Hematopoietic multipotent progenitor cell treated with erythropoietin and hydrocortisone succinate and interleukin-3 and kit ligand, for 15 days (in vitro differentiated cells): Measurements from ENCODE around the gene HOXA4.

Experiments used
- DNase-seq: peaks from one replicate; pipeline ENCODE4 v3.0.0-alpha.2; 2015; ENCODE audit warnings: low spot score

Gene HOXA4

DNA sequence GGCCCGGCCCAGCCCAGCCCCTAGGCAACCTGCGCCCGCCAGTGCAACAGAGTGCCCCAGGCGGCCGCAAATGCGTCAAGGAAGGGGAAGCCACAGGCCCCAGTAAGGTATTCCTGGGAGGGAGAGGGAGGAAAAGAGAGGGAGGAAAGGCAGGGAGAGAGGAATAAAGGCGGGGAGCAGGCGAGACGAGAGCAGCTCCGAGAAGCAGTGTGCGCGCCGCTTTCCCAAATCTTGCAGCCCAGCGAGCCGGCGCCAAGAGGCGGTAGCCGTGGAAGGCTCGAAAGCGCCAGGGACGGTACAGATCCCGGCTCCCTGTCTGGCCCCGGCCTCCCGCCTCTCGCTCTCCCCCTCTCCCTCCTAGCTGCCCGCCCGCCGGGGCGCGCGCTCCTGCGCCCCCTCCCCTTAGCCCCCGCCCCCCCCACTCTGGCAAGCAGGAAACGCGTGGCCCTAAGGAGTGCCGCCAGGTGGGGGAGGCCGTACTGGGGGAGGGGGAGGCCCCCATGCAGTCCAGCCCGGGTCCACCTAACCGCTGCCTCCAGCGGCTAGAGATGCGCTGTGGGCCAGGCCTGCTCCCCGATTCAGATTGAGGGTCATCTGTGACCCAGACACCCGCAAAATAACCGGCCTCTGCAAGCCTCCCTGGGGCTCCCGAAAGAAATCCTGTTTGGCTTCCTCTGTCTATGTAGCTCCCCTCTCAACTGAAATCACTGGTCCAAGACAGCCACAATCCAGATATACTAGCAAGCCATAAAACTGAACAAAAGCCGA is 39.3 kb upstream of the HOXA4 start:
- DNase-seq: no peak

DNA sequence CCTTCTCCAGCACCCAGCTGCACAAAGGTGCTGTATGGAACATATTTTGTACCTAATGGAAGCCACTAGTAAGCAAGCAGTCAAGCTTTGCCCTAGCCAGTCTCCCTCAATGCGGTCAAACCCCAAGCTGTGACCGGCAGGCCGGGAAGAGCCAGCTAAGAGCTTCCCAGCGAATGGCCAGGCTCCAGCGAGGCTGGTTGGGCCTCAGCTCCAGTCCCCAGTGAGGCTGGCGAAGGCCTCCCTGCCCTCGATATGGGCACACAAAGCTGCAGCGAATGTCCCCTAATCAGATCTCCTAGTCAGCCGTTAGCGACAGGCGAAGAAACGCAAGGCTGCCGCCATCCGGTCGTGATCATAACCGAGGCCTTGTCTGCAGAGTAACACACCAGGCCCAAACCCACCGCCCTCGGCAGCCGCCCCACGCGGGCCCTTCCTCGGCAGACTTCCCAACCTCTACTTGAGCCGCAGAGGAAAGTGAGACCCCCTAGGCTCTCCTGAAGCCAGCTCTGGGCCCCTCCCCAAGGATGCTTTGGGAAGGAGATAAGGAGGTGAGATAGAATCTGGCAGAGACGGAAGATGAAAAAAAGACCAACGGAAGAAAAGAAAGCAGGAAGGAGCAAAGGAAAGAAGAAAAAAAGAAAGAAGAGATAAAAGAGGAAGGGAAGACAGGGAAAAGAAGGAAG is 37.8 kb upstream of the HOXA4 start:
- DNase-seq: no peak

GRCh38 chr7:27167916-27168264 is 37.3 kb upstream of the HOXA4 start:
- no peak for DNase-seq

DNA sequence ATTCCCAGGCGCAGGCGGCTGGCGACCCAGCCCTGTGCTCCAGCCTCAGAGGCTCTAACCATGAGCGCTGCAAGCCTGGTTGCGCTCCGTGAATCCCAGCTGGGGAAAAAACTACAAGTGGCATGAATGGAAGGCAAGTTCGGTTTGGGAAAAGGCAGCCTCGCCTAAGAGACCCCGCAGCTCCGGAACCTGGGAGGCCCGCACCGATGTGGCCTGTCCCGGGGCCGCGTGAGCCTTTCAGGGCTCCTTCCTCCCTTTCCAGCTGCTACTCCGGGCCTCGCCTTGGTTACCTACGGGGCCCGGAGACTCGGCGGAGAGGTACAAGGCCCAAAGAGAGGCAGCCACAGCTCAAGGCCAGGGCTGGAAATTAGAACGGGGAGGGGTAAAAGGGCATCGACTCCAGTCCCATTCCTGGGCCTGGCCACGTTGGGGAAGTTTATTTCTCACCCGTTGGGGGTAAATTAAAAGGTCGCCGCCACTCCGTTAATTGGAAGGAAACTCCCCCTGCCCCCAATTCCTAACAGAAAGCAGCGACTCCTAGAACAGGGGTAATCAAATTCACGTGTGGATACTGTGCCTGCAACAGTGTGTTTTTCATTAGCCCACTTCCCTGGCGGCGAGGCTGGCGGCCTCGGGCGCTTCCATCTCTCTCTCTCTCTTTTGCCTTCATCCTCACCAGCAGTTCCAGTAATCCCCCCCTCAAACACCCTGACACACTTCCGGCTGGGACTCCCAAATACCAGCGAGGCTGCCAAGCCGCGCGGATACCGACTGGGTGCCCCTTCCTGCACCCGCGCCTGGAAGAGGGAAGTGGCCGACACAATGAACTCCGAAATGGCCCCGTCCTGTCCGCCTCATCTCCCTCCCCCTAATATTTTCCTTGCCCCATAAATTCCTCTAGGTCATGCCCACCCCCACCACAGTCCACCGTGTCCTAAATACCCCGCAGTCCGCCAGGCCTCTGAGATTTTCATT is 36.3 kb upstream of the HOXA4 start:
- DNase-seq: no peak

GRCh38 chr7:27165996-27166530 is 35.5 kb upstream of the HOXA4 start:
- no peak for DNase-seq

- no peak for DNase-seq
These were observed 34.8 kb upstream of the HOXA4 start, which contains the start of gene HOXA9 for GRCh38 chr7:27165089-27165995. Gene HOXA9, minus strand, starts transcription at chr7:27165537. Its CDS starts 80 bp downstream, at chr7:27165457.

GRCh38 chr7:27164367-27165088 is 34.0 kb upstream of the HOXA4 start:
- DNase-seq: no peak

DNA sequence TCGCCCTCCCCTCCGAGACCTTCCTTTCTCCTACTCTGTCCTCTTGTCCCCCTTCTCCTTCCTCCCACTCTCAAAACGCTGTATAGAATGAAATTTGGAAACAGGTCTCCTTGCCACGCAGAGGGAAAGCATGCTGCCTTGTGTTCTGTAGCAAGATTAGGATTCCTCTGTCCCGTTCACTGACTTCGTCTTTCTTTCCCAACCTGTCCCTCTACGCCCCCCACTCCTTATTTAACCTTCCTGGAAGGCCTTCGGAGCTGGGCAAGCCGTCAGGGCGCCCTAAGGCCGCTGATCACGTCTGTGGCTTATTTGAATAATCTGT is 33.4 kb upstream of the HOXA4 start:
- no peak for DNase-seq

GRCh38 chr7:27163288-27164044 is 32.9 kb upstream of the HOXA4 start:
- DNase-seq: no peak

GRCh38 chr7:27162561-27163287 is 32.2 kb upstream of the HOXA4 start:
- no peak for DNase-seq

- no peak for DNase-seq
These were observed 31.4 kb upstream of the HOXA4 start for GRCh38 chr7:27161721-27162560.

DNA sequence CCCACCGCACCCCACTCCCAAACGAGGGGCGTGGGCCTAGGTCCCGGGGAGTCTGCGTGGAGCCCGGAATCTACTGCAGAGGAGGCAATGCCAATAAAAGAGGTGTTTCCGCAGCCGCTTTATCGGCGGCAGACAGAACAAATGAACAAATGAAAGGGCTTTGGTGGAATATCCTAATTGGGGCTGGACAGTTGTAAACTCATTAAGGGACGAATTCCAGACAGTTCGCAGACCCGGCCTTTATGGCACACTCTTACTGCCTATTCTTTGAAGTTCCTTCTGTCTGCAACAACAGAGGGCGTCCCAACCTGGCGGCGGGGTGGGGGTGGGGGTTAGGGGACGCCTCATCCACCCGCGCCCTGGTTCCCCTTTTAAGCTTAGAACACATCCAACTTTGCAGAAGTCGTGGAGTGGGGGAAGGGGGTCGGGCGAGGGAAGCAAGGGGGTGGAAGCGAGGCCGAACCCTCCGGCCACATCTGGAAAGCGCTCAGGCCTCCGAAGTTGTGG is 30.7 kb upstream of the HOXA4 start:
- DNase-seq: no peak

DNA sequence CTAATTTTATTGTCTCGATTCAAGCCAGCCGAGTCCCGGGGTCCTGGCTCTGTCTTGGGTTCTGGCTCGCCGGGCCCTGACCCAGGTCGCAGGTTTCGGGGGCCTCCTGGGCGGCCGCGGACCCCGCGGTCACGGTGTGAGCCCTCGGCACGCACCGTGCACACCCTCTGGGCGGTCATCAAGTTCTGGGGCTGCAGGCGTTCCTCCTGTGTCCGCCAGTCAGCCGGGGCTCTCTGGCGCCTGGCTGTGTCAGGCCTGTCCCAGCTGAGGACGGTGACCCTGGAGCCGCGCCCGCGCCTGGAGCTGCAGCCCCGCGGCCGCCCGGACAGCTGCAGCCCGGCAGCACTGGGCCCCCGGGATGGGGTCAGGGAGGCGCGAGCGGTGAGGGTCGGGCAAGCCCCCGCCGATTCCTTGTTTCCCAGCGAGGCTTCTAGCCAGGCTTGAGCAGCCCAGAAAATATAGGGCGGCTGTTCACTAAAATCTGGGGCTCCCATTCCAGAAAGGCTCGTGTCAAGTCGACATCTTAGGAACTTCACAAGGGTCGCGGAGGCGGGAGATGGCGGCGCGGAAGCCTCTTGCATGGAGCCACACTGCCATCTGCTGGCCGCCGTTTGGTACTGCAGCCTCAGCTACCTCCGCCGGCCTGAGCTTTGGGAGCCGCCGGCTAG is 30.1 kb upstream of the HOXA4 start:
- DNase-seq: peak; percentile 65

DNA sequence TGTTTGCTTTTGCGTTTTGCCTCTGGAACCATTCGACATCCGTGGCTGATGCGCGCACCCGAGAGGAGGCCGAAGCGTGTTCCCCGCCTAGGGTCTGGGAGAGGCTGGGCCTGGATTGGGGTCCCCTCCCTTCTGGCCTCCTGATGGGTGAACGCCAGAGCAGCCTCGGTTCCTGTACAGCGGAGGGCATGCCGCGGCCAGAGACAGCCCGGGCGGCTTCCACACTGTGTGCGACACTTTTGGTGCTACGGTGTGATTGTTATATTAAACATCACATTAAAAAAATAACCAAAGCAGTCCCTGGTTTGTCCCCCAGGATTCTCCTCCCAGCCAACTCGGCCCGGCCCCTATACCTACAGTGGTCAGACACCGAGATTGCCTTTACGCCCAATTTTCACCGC is 29.6 kb upstream of the HOXA4 start:
- no peak for DNase-seq

DNA sequence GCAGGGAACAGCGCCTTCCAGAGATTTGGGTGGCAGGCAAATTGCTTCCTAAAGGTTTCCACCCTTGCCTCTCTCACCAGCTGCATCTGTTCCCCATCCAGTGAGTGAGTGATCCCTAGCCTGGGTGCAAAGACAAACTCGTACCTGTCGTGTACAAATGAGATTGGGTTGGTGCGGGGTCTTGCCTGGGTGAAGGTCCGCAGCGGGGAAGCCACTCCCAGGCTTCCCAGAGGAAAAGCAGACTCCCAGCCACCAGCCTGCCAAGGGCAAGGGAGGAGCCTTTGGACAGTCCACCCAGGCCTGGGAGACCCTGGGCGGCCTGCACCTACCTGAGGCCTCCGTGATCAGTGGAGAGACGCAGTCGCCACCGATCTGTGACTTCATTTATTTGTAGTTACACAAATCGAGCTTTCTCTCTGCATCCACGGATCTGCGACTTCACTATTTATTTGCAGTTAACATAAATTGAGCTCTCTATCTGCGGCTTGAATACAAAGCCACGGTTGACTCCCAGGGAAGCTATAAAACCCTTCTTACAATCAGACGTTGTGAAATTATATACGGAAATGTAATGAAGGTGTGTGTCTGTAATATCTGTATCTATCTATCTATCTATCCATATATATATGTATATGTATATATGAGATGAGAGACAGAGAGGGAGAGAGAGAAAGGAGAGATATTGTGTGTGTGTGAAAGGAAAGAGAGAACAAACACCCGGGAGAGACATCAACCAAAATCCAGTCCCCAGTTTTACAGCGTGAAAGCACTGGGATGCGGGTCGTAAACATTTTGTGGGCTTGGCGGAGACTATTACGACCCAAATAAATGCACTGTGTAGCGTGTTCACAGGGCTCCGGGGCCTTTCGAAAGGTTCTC is 28.9 kb upstream of the HOXA4 start:
- DNase-seq: no peak

DNA sequence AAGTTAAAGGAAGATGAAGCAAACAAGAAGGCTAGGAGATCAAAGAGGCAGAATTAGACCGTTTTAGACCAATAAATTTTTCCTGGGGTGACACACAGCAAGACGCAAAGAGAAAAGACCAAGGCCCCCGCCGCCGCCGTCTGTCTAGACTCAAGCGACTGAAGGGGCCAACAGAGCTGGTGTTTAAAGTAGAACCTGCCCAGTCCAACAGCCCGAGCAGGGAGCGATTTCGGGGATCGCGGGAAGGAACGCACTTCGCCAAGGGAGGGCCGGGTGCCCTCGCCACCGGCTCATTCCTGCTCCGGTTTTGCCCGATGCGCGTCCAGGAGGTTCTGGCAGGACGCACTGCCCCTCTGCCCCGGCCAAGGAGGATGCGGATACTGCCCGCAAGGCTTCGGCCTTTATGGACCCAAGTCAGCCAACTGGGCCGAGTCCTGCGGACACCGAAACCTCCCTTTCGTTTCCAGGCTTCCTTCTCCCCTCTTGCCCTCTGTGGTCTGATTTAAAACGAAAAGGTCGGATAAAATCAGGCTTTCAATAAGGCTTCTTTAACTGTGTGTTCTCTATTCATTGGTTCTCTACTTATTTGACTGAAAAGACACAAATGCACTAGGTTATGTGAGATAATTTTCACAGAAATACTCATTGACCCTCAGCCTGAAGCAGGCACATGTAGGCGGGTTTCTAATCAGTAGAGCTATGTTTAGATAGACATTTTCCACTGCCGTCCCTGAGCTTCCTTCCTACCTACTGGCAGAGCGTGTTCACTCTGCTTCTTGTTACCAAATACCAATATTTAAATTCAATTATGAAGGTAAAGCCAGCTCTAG is 28.1 kb upstream of the HOXA4 start:
- no peak for DNase-seq
